Kidney (tissue), 14 donors: Measurements from ENCODE around the gene MLC1. TPM values are rescaled to one million over a fixed set of nuclear protein-coding genes. Genes with fewer than 3 reads are reported as not detected.

Experiments used
- DNase-seq, 5 donors: peaks; one replicate each; pipeline ENCODE4 v3.0.0-alpha.2; 2013 to 2020
- FAIRE-seq: peaks from 2 replicates; lab custom pipeline; 2012; peaks lifted over from hg19 to GRCh38; lab: Jason Lieb, UNC
- H3K27ac ChIP-seq, 2 donors: one replicate each; pipeline ENCODE4 v1.7.0; 2013; ENCODE audit warnings: low read depth in 2 of 2, low read length in 2 of 2, inconsistent platforms in 1 of 2
- H3K27me3 ChIP-seq: one replicate; pipeline ENCODE4 v1.7.1; 2013; ENCODE audit warnings: low read length, inconsistent platforms; ENCODE audit not compliant: control insufficient read depth, insufficient read depth
- H3K36me3 ChIP-seq, 3 donors: one replicate each; pipeline versions ENCODE4 v1.7.0 to v1.7.1; 2013; ENCODE audit warnings: low read length in 3 of 3, control low read depth in 1 of 3, inconsistent platforms in 1 of 3; ENCODE audit not compliant: insufficient read depth in 3 of 3, control insufficient read depth in 2 of 3
- H3K4me1 ChIP-seq, 3 donors: one replicate each; pipeline versions ENCODE4 v1.7.0 to v1.7.1; 2013; ENCODE audit warnings: low read length in 3 of 3, inconsistent platforms in 1 of 3, low read depth in 1 of 3; ENCODE audit not compliant: control insufficient read depth in 2 of 3, insufficient read depth in 2 of 3
- H3K4me3 ChIP-seq, 3 donors: one replicate each; pipeline versions ENCODE4 v1.7.0 to v1.8.1; 2013; ENCODE audit warnings: low read length in 3 of 3, control low read depth in 1 of 3, inconsistent platforms in 1 of 3
- H3K9ac ChIP-seq, 3 donors: one replicate each; pipeline versions ENCODE4 v1.7.0 to v1.7.1; 2013; ENCODE audit warnings: low read length in 3 of 3, control low read depth in 1 of 3, inconsistent platforms in 1 of 3
- H3K9me3 ChIP-seq, 3 donors: one replicate each; pipeline versions ENCODE4 v1.7.0 to v1.7.1; 2013; ENCODE audit warnings: low read length in 3 of 3, control low read depth in 1 of 3, inconsistent platforms in 1 of 3; ENCODE audit not compliant: control insufficient read depth in 2 of 3, insufficient read depth in 1 of 3
- CTCF ChIP-seq: IDR thresholded peaks from 3 replicates; pipeline ENCODE4 v1.5.1; 2012; ENCODE audit warnings: mild to moderate bottlenecking, moderate library complexity, borderline replicate concordance; ENCODE audit not compliant: insufficient read depth; ENCODE audit errors: extremely low read depth
- intact Hi-C: fragments of 100-400 bp; cut with DNase I; formaldehyde crosslinking; loops from one replicate; pipeline ENCODE4 v1.11.1; 2022
- polyA plus RNA-seq: library from polyadenylated mRNA; stranded (reverse); fragments of 350-450 nt; fragmentation: Illumina TruSeq; extraction: RNeasy Lipid Tissue Mini Kit (QIAGEN cat#74804); gene quantifications from one replicate; pipeline ENCODE4 v1.2.3, GENCODE V29; 2014; ENCODE audit warnings: low read depth, low replicate concordance; ENCODE audit not compliant: insufficient read depth
- total RNA-seq: library from RNA; stranded (reverse); fragmentation: NEBNext Ultra II Directional; extraction: Animal tissue kit (Norgen Biotek cat#: 25700); gene quantifications from one replicate; pipeline ENCODE4 v1.2.1, GENCODE V29; 2021
- donor health status: control.
- donor health status: control.
- donor health status: control.
- donor health status: control.
- donor health status: control.
- donor health status: DM: yes; HTN: yes; CAD: no.
- donor health status: Normal renal cell carcinoma (clear cell type).

The MLC1 gene
- total and polyA plus RNA-seq, 2 donors from 2014 or later = 0.28 TPM; not detected in 1

- Histone ChIP-seq H3K36me3 (no peaks in the 10 kb centered on the region), H3K27me3 (no peaks in the 10 kb centered on the region), H3K9me3 (no peaks in the 10 kb centered on the region), H3K4me1 (no peaks in the 10 kb centered on the region), H3K9ac (no peak overlapping the region), H3K27ac (no peak overlapping the region), H3K4me3 (no peak overlapping the region)
- no peak for DNase-seq
- no peak for TF ChIP-seq CTCF
- no peak for FAIRE-seq
- intact Hi-C loops = no loop called here
Observed at GRCh38 chr22:50084080-50084477, 1.1 kb downstream of the MLC1 start.

- FAIRE-seq = no peak
- Histone ChIP-seq H3K9me3 (no peaks in the 10 kb centered on the region), H3K4me1 (no peaks in the 10 kb centered on the region), H3K36me3 (no peaks in the 10 kb centered on the region), H3K27ac (no peak overlapping the region), H3K4me3 (no peak overlapping the region), H3K27me3 (no peaks in the 10 kb centered on the region), H3K9ac (no peak overlapping the region)
- no peak for TF ChIP-seq CTCF
- DNase-seq = no peak
- intact Hi-C loops = no loop called here
Observed at GRCh38 chr22:50083462-50084079, 1.7 kb downstream of the MLC1 start.

GRCh38 chr22:50082961-50083461, 2.2 kb downstream of the MLC1 start:
- intact Hi-C loops = no loop called here
- Histone ChIP-seq H3K4me1 (no peaks in the 10 kb centered on the region), H3K4me3 (no peak overlapping the region), H3K36me3 (no peaks in the 10 kb centered on the region), H3K27ac (no peak overlapping the region), H3K27me3 (no peaks in the 10 kb centered on the region), H3K9ac (no peak overlapping the region), H3K9me3 (no peaks in the 10 kb centered on the region)
- FAIRE-seq (no peak), DNase-seq (no peak)
- TF ChIP-seq CTCF = no peak

- no peaks in the 10 kb centered on the region for H3K4me1 ChIP-seq
- no peak overlapping the region for H3K9ac ChIP-seq
- no peaks in the 10 kb centered on the region for H3K27me3 ChIP-seq
- no peak for FAIRE-seq
- no peak for TF ChIP-seq CTCF
- no peak for DNase-seq
- intact Hi-C loops = no loop called here
- no peaks in the 10 kb centered on the region for H3K9me3 ChIP-seq
- H3K4me3 ChIP-seq = no peak overlapping the region
- H3K27ac ChIP-seq = no peak overlapping the region
- H3K36me3 ChIP-seq = no peaks in the 10 kb centered on the region
Observed at GRCh38 chr22:50082197-50082715, 3.0 kb downstream of the MLC1 start.
